SK-N-SH (cell line): Measurements from ENCODE around the gene SORBS1.

Experiments
- EP300 ChIP-seq, 2 experiments: IDR thresholded peaks; 2 replicates each; pipeline versions ENCODE4 v1.4.0 to v1.6.1; 2012; ENCODE audit warnings: borderline replicate concordance in 1 of 2, low read depth in 1 of 2, low read length in 1 of 2
- GABPA ChIP-seq: IDR thresholded peaks from 2 replicates; pipeline ENCODE4 v1.4.0; 2012; ENCODE audit warnings: low read depth, mild to moderate bottlenecking
- JUND ChIP-seq: IDR thresholded peaks from 2 replicates; pipeline ENCODE4 v1.4.0; 2012
- MXI1 ChIP-seq: IDR thresholded peaks from 2 replicates; pipeline ENCODE4 v1.6.1; 2012; ENCODE audit warnings: mild to moderate bottlenecking, low read depth, low read length, improper control_type of control experiment
- NFIC ChIP-seq: IDR thresholded peaks from 2 replicates; pipeline ENCODE4 v1.4.0; 2012; ENCODE audit warnings: borderline replicate concordance
- POLR2AphosphoS5 ChIP-seq: IDR thresholded peaks from 2 replicates; pipeline ENCODE4 v1.6.1; 2012; ENCODE audit warnings: low read depth, low read length
- TF ChIP-seq, protein P1 (sequence below): IDR thresholded peaks from 2 replicates; pipeline ENCODE4 v1.4.0; 2012; ENCODE audit warnings: low read depth, borderline replicate concordance
- TF ChIP-seq, protein P2 (sequence below): fragments of 200-600 bp; sonication (generic); IDR thresholded peaks from 2 replicates; pipeline ENCODE4 v1.6.1; 2017; ENCODE audit warnings: antibody characterized with exemption, mild to moderate bottlenecking, moderate library complexity
- TF ChIP-seq, protein P3 (sequence below): fragments of 150-350 bp; IDR thresholded peaks from 2 replicates; pipeline ENCODE4 v1.6.1; 2017; ENCODE audit warnings: antibody characterized with exemption, low read length, low read depth, borderline replicate concordance
- TF ChIP-seq, protein P4 (sequence below): IDR thresholded peaks from 2 replicates; pipeline ENCODE4 v1.4.0; 2012; ENCODE audit warnings: low read depth, borderline replicate concordance

DNA sequence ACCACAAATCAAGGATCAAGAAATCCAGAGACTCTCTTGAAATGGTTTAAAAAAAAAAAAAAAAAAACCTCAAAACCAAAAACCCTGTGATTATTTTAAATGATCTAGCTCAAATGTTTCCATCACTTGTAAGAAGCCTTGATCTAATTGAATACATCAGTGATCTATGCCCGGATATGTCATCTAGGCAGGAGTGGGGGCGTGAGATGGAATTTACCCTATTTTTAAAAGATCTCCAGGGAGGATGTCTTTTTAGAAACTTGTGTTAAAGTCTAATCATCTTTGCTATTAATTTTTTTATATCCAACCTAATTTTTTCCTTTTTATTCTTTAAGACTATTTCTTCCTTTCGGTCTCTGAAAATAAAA lies 169.0 kb downstream of the SORBS1 start:
- TF ChIP-seq, protein P1, sequence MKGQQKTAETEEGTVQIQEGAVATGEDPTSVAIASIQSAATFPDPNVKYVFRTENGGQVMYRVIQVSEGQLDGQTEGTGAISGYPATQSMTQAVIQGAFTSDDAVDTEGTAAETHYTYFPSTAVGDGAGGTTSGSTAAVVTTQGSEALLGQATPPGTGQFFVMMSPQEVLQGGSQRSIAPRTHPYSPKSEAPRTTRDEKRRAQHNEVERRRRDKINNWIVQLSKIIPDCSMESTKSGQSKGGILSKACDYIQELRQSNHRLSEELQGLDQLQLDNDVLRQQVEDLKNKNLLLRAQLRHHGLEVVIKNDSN = no peak
- TF ChIP-seq, protein P2, sequence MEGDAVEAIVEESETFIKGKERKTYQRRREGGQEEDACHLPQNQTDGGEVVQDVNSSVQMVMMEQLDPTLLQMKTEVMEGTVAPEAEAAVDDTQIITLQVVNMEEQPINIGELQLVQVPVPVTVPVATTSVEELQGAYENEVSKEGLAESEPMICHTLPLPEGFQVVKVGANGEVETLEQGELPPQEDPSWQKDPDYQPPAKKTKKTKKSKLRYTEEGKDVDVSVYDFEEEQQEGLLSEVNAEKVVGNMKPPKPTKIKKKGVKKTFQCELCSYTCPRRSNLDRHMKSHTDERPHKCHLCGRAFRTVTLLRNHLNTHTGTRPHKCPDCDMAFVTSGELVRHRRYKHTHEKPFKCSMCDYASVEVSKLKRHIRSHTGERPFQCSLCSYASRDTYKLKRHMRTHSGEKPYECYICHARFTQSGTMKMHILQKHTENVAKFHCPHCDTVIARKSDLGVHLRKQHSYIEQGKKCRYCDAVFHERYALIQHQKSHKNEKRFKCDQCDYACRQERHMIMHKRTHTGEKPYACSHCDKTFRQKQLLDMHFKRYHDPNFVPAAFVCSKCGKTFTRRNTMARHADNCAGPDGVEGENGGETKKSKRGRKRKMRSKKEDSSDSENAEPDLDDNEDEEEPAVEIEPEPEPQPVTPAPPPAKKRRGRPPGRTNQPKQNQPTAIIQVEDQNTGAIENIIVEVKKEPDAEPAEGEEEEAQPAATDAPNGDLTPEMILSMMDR = no peak
- TF ChIP-seq GABPA (no peak), EP300 (IDR thresholded peaks at IDR 0.05; ENCODE audit: borderline replicate concordance in 1 of 2, low read depth in 1 of 2, low read length in 1 of 2) (no peak), POLR2AphosphoS5 (no peak), MXI1 (no peak), JUND (no peak), NFIC (no peak)
- TF ChIP-seq, protein P3, sequence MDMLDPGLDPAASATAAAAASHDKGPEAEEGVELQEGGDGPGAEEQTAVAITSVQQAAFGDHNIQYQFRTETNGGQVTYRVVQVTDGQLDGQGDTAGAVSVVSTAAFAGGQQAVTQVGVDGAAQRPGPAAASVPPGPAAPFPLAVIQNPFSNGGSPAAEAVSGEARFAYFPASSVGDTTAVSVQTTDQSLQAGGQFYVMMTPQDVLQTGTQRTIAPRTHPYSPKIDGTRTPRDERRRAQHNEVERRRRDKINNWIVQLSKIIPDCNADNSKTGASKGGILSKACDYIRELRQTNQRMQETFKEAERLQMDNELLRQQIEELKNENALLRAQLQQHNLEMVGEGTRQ = no peak
- TF ChIP-seq, protein P4, sequence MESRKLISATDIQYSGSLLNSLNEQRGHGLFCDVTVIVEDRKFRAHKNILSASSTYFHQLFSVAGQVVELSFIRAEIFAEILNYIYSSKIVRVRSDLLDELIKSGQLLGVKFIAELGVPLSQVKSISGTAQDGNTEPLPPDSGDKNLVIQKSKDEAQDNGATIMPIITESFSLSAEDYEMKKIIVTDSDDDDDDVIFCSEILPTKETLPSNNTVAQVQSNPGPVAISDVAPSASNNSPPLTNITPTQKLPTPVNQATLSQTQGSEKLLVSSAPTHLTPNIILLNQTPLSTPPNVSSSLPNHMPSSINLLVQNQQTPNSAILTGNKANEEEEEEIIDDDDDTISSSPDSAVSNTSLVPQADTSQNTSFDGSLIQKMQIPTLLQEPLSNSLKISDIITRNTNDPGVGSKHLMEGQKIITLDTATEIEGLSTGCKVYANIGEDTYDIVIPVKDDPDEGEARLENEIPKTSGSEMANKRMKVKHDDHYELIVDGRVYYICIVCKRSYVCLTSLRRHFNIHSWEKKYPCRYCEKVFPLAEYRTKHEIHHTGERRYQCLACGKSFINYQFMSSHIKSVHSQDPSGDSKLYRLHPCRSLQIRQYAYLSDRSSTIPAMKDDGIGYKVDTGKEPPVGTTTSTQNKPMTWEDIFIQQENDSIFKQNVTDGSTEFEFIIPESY = no peak
